Osteocyte (in vitro differentiated cells): ENCODE results near the gene SERPINB6. TPM values are rescaled to one million over a fixed set of nuclear protein-coding genes. Genes with fewer than 3 reads are reported as not detected.

ENCODE experiments used
- DNase-seq: peaks from one replicate; pipeline ENCODE4 v3.0.0; 2021; ENCODE audit warnings: mixed read lengths; ENCODE audit not compliant: unreplicated experiment; ENCODE audit errors: extremely low spot score
- H3K27ac Mint-ChIP-seq: one replicate; pipeline ENCODE4 v1.8.0; 2021; ENCODE audit warnings: mild to moderate bottlenecking, mixed read lengths; ENCODE audit not compliant: unreplicated experiment
- H3K27me3 Mint-ChIP-seq: one replicate; pipeline ENCODE4 v1.8.0; 2021; ENCODE audit warnings: mixed read lengths; ENCODE audit not compliant: unreplicated experiment
- H3K36me3 Mint-ChIP-seq: one replicate; pipeline ENCODE4 v1.8.0; 2021; ENCODE audit warnings: mixed read lengths; ENCODE audit not compliant: unreplicated experiment
- H3K4me1 Mint-ChIP-seq: one replicate; pipeline ENCODE4 v1.8.0; 2021; ENCODE audit warnings: mixed read lengths; ENCODE audit not compliant: unreplicated experiment
- H3K4me3 Mint-ChIP-seq: one replicate; pipeline ENCODE4 v1.8.0; 2021; ENCODE audit warnings: mild to moderate bottlenecking, moderate library complexity, mixed read lengths; ENCODE audit not compliant: unreplicated experiment
- H3K9me3 Mint-ChIP-seq: one replicate; pipeline ENCODE4 v1.8.0; 2021; ENCODE audit warnings: mixed read lengths; ENCODE audit not compliant: unreplicated experiment
- CTCF ChIP-seq: fragments of 200-600 bp; sonication (generic); IDR thresholded peaks from 2 replicates; pipeline ENCODE4 v1.5.0; 2021; ENCODE audit warnings: antibody characterized with exemption, mild to moderate bottlenecking, moderate library complexity
- total RNA-seq: library from RNA; stranded (reverse); gene quantifications from 2 replicates; pipeline ENCODE4 v1.2.1, GENCODE V29; 2021

SERPINB6 gene
- total RNA-seq, 1 donor from 2014 or later: 93.1 TPM

DNA sequence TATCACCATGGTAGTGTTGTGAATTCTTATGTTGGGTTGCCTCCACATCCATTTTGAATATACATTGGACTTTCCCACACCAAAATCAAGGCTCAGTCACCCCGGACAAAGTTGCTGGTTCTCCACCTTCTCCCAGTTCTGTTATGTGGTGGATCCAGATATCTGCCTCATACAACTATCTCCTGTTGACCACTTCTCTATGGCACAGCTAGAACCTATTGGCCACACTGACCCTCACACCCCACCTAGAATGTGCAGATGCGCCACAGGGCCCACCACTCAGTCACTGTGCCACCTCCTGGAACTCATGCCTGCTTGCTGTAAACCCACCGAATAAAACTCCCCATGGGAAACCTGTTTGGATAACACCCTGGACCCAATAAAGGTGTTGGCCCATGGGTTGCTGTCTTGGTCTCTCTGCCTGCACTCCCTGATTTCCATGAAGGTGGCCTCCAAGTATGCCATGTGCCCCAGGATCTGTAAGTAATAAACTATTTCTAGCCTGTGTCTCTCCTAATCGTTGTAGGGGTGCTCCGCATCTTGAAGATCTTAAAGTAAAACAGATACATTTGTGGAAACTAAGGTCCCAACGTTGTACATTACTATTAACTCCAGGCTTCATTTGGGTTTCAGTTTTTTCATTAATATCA, 21.1 kb upstream of the SERPINB6 start:
- Mint-ChIP-seq H3K36me3 (no peaks in the 10 kb centered on the region), H3K9me3 (no peaks in the 10 kb centered on the region), H3K27me3 (no peaks in the 10 kb centered on the region), H3K27ac (peak overlapping the region; percentile 31), H3K4me3 (no peak overlapping the region), H3K4me1 (peaks cover 25% of the 10 kb centered on the region)
- TF ChIP-seq CTCF: no peak
- no peak for DNase-seq

GRCh38 chr6:2990932-2991506, 19.7 kb upstream of the SERPINB6 start:
- no peak for DNase-seq
- H3K9me3 Mint-ChIP-seq: no peaks in the 10 kb centered on the region
- no peak for TF ChIP-seq CTCF
- H3K36me3 Mint-ChIP-seq: no peaks in the 10 kb centered on the region
- H3K4me3 Mint-ChIP-seq: peak overlapping the region; percentile 91
- no peaks in the 10 kb centered on the region for H3K27me3 Mint-ChIP-seq
- peaks cover 36% of the 10 kb centered on the region for H3K4me1 Mint-ChIP-seq
- peak overlapping the region; percentile 99 for H3K27ac Mint-ChIP-seq

GRCh38 chr6:2990248-2990931, 19.0 kb upstream of the SERPINB6 start:
- Mint-ChIP-seq H3K36me3 (no peaks in the 10 kb centered on the region), H3K4me1 (peaks cover 36% of the 10 kb centered on the region), H3K9me3 (no peaks in the 10 kb centered on the region), H3K27ac (peak overlapping the region; percentile 99), H3K4me3 (peak overlapping the region; percentile 91), H3K27me3 (no peaks in the 10 kb centered on the region)
- TF ChIP-seq CTCF: no peak
- no peak for DNase-seq

DNA sequence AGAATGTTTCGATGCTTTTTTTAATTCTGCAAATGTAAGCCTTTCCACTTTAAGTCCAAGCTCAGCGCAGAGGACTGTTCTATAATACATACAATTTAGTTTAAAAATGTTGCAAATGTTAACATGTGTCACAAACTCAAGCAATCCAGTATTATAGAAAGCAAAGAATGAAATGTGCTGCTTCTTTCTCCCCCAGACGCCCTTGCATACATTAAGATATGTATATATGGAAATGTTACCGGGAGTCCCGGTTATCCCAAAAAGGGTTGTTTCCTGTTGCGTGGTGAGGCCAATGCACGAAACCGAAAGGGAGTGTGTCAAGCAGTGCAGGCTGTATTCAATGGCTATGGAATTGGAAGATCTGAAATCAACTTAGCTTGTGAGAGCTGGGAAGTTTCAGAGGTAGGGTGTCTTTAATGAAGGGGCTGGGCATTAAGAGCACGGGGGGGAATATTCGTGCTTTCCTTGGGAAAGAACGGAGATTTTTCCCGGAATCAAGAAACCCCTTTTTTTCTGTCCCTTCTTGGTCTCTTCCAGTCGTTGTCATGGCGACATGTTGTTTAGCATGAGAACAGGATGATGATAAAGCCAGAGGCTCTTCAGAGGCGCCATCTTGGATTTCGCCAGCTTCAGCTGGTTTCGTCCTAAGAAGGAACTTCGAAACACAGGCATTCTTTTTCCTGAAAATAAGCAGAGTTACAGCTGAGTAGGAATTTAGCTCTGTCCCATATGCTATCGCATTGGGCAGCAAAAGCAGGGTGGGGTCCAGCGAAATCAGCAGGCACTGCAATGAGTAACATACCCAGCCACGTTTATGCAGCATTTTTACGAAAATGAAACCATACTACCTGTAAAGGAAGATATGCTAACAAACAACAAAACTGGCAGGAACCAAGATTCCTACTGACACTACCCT, 18.2 kb upstream of the SERPINB6 start:
- Mint-ChIP-seq H3K9me3 (no peaks in the 10 kb centered on the region), H3K36me3 (no peaks in the 10 kb centered on the region), H3K4me1 (peaks cover 36% of the 10 kb centered on the region), H3K27me3 (no peaks in the 10 kb centered on the region), H3K27ac (peak overlapping the region; percentile 99), H3K4me3 (peak overlapping the region; percentile 91)
- DNase-seq: peak; percentile 92
- TF ChIP-seq CTCF: peak; percentile 10
